ENCODE results near the gene AKR1C1.
"Not testable (repeated sequence)": the region's sequence is repeated elsewhere in the genome, so short reads cannot be mapped to it uniquely, and the experiment has no call there.

DNA sequence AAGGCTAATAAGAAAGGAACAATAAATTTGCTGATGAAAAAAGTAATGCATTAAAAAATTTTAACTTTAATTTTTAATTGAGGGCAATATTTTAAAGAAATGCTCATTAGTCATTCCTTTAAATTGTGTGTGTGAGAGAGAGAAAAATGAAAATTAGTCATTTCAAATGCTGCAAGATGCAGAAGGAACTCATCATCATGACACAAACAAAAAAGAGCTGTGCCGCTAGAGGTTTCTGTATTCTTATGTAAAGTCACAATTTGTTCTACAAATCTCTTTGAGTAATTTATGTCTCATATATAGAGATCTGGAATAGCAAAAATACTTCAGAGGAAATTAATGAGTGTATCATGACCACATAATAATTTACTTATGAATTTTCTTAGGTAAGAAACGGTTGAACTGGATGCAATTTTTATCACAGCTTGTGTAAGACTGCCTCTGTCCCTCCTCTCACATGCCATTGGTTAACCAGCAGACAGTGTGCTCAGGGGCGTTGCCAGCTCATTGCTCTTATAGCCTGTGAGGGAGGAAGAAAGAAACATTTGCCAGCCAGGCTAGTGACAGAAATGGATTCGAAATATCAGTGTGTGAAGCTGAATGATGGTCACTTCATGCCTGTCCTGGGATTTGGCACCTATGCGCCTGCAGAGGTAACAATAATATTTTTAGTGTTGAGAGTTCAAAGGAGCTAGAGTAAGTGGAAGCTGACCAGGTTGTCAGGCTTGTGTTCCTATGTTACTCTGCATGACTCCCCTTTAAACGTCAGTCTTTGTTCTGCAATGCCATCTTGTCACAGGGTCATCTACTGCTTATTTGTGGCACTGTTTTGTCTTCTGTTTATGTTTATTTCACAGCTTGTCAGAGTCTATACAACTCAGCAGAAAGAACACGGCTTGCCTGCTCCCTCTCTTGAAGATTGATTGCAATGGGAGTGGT, at the start of gene AKR1C1:
- TF ChIP-seq, protein P1, sequence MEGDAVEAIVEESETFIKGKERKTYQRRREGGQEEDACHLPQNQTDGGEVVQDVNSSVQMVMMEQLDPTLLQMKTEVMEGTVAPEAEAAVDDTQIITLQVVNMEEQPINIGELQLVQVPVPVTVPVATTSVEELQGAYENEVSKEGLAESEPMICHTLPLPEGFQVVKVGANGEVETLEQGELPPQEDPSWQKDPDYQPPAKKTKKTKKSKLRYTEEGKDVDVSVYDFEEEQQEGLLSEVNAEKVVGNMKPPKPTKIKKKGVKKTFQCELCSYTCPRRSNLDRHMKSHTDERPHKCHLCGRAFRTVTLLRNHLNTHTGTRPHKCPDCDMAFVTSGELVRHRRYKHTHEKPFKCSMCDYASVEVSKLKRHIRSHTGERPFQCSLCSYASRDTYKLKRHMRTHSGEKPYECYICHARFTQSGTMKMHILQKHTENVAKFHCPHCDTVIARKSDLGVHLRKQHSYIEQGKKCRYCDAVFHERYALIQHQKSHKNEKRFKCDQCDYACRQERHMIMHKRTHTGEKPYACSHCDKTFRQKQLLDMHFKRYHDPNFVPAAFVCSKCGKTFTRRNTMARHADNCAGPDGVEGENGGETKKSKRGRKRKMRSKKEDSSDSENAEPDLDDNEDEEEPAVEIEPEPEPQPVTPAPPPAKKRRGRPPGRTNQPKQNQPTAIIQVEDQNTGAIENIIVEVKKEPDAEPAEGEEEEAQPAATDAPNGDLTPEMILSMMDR (IDR thresholded peaks at IDR 0.05): not testable (repeated sequence)
- not testable (repeated sequence) for TF ChIP-seq POLR2A (IDR thresholded peaks at IDR 0.05)
